Endothelial cell of umbilical vein (primary cell): ENCODE measurements around the gene IGSF9B. TPM values are rescaled to one million over a fixed set of nuclear protein-coding genes. Genes with fewer than 3 reads are reported as not detected.

ENCODE experiments used
- BruUV-seq: library from RNA; stranded (reverse); fragments of 400-500 nt; replicated peaks from 2 replicates; lab custom pipeline; 2021; lab: Mats Ljungman, UMichigan
- CTCF ChIA-PET: fragments of 300-600, 350-600 bp; sonication (Branson Sonifier 250); formaldehyde crosslinking; loops from one replicate; lab custom pipeline; 2021; ENCODE audit warnings: antibody characterized with exemption, inconsistent platforms; lab: Charles Lee
- POLR2A ChIA-PET: fragments of 300-600, 350-600 bp; sonication (Branson Sonifier 250); formaldehyde crosslinking; loops from one replicate; lab custom pipeline; 2021; ENCODE audit warnings: antibody characterized with exemption, inconsistent platforms; lab: Charles Lee
- DNase-seq: peaks from one replicate; pipeline ENCODE4 v3.0.0-alpha.2; 2011; ENCODE audit warnings: low read depth, low spot score
- FAIRE-seq: peaks from 2 replicates; lab custom pipeline; 2011; peaks lifted over from hg19 to GRCh38; lab: Jason Lieb, UNC
- H2AFZ ChIP-seq: 2 replicates; pipeline ENCODE4 v1.6.0; 2012; ENCODE audit warnings: low read depth, low read length, control low read depth, inconsistent platforms
- H3K27ac ChIP-seq: 2 replicates; pipeline ENCODE4 v1.5.1; 2011; ENCODE audit warnings: low read depth, mild to moderate bottlenecking, control low read depth, low read length, moderate library complexity; ENCODE audit not compliant: insufficient read depth
- H3K27me3 ChIP-seq, 2 experiments: 2 replicates each; pipeline versions ENCODE4 v1.6.0 to v1.6.1; 2011; ENCODE audit warnings: low read length in 2 of 2, mixed read lengths in 1 of 2; ENCODE audit not compliant: control insufficient read depth in 2 of 2, insufficient read depth in 2 of 2
- H3K36me3 ChIP-seq, 2 experiments: 2 replicates in 1 of 2; 3 replicates in 1 of 2; pipeline ENCODE4 v1.5.1; 2011; ENCODE audit warnings: low read length in 2 of 2, mild to moderate bottlenecking in 1 of 2, moderate library complexity in 1 of 2; ENCODE audit not compliant: control insufficient read depth in 2 of 2, insufficient read depth in 2 of 2; ENCODE audit errors: extremely low read depth in 1 of 2
- H3K4me1 ChIP-seq: 3 replicates; pipeline ENCODE4 v1.5.1; 2011; ENCODE audit warnings: mild to moderate bottlenecking, low read length; ENCODE audit not compliant: control insufficient read depth, insufficient read depth; ENCODE audit errors: extremely low read depth
- H3K4me2 ChIP-seq: 2 replicates; pipeline ENCODE4 v1.6.1; 2011; ENCODE audit warnings: low read length, control low read depth, mixed read lengths; ENCODE audit not compliant: insufficient read depth
- H3K4me3 ChIP-seq, 3 experiments: fragments of 200-600 bp in 1 of 3; sonication (generic), shearing (Covaris generic) in 1 of 3; replicated peaks in 1 of 3; 2 replicates each; pipeline ENCODE4 v1.5.1; 2011 to 2016; ENCODE audit warnings: control low read depth in 3 of 3, low read length in 3 of 3, mild to moderate bottlenecking in 2 of 3, inconsistent platforms in 1 of 3, low read depth in 1 of 3, moderate library complexity in 1 of 3; ENCODE audit not compliant: insufficient read depth in 1 of 3
- H3K79me2 ChIP-seq: 2 replicates; pipeline ENCODE4 v1.6.0; 2012; ENCODE audit warnings: low read length, inconsistent platforms; ENCODE audit not compliant: control insufficient read depth, insufficient read depth
- H3K9ac ChIP-seq: replicated peaks from 2 replicates; pipeline ENCODE3; 2011; ENCODE audit warnings: low read length, control low read depth; ENCODE audit not compliant: insufficient read depth; ENCODE audit errors: extremely low read depth
- H3K9me1 ChIP-seq: replicated peaks from 3 replicates; pipeline ENCODE4 v1.6.0; 2011; ENCODE audit warnings: mild to moderate bottlenecking, low read length; ENCODE audit not compliant: control insufficient read depth, insufficient read depth; ENCODE audit errors: extremely low read depth
- H3K9me3 ChIP-seq: replicated peaks from 2 replicates; pipeline ENCODE4 v1.5.1; 2012; ENCODE audit warnings: low read length, inconsistent platforms; ENCODE audit not compliant: control insufficient read depth, insufficient read depth
- H4K20me1 ChIP-seq: replicated peaks from 2 replicates; pipeline ENCODE3; 2011; ENCODE audit warnings: mild to moderate bottlenecking, low read length; ENCODE audit not compliant: control insufficient read depth, insufficient read depth; ENCODE audit errors: extremely low read depth
- CTCF ChIP-seq, 2 donors: IDR thresholded peaks; 1 replicate in 1 of 2; 2 replicates in 1 of 2; pipeline ENCODE4 v1.5.1; 2011; ENCODE audit warnings: low read length in 2 of 2, mild to moderate bottlenecking in 2 of 2, moderate library complexity in 2 of 2, control low read depth in 1 of 2, inconsistent platforms in 1 of 2, low read depth in 1 of 2; ENCODE audit not compliant: insufficient read depth in 1 of 2; ENCODE audit errors: extremely low read depth in 1 of 2
- EZH2 ChIP-seq: IDR thresholded peaks from 2 replicates; pipeline ENCODE4 v1.6.1; 2012; ENCODE audit warnings: borderline replicate concordance, low read depth, mild to moderate bottlenecking, moderate library complexity, low read length, inconsistent platforms; ENCODE audit not compliant: severe bottlenecking
- FOS ChIP-seq: IDR thresholded peaks from 2 replicates; pipeline ENCODE4 v1.6.1; 2011; ENCODE audit warnings: mild to moderate bottlenecking, low read length, moderate library complexity, borderline replicate concordance; ENCODE audit not compliant: insufficient read depth
- GATA2 ChIP-seq: IDR thresholded peaks from 2 replicates; pipeline ENCODE4 v1.7.0; 2011; ENCODE audit warnings: low read depth, mild to moderate bottlenecking, moderate library complexity, mixed read lengths, low read length; ENCODE audit not compliant: insufficient read length, insufficient read depth
- JUN ChIP-seq: IDR thresholded peaks from 2 replicates; pipeline ENCODE4 v1.6.1; 2011; ENCODE audit warnings: borderline replicate concordance, low read depth; ENCODE audit not compliant: insufficient read length, insufficient read depth
- MAX ChIP-seq: IDR thresholded peaks from 2 replicates; pipeline ENCODE4 v1.6.1; 2011; ENCODE audit not compliant: insufficient read depth, insufficient read length
- MYC ChIP-seq: IDR thresholded peaks from one replicate; pipeline ENCODE4 v1.6.1; 2011; ENCODE audit warnings: mild to moderate bottlenecking, low read depth, low read length
- POLR2A ChIP-seq: IDR thresholded peaks from 2 replicates; pipeline ENCODE4 v1.6.1; 2012; ENCODE audit warnings: low read depth, mild to moderate bottlenecking, control low read depth, low read length
- POLR2AphosphoS5 ChIP-seq: IDR thresholded peaks from 2 replicates; pipeline ENCODE4 v1.6.1; 2012; ENCODE audit warnings: low read depth, mild to moderate bottlenecking, control low read depth, low read length, moderate library complexity; ENCODE audit not compliant: insufficient read depth
- dilution Hi-C: fragments of 300-500 bp; cut with MboI; formaldehyde crosslinking; loops from one replicate; pipeline ENCODE4 v1.15.0; 2019; ENCODE audit warnings: low sequenced_read_pairs; ENCODE audit not compliant: extremely low pct_ligation_motif_present
- intact Hi-C: fragments of 100-400 bp; cut with micrococcal nuclease; formaldehyde crosslinking; loops from one replicate; pipeline ENCODE4 v1.10.0; 2022
- polyA plus RNA-seq, 4 experiments: library from polyadenylated mRNA; depleted of rRNA in 3 of 4; stranded (reverse) in 3 of 4; unstranded in 1 of 4; fragments of >200 nt; gene quantifications; 2 replicates each; pipeline versions ENCODE4 v1.2.1 to v1.2.3, GENCODE V29; 2011 to 2012; ENCODE audit warnings: missing spikeins in 1 of 4
- total RNA-seq: library from RNA; stranded (reverse); gene quantifications from 2 replicates; pipeline ENCODE4 v1.2.3, GENCODE V29; 2021

IGSF9B gene
- total and polyA plus RNA-seq, 2 donors (not counting 3 experiments of a cell fraction or from before 2014, with no cell fraction given): 0.15 to 0.18 TPM

GRCh38 chr11:133892126-133892525, 64.6 kb downstream of the IGSF9B start:
- no peak overlapping the region for H3K9ac ChIP-seq
- no peaks in the 10 kb centered on the region for H3K9me1 ChIP-seq
- no peaks in the 10 kb centered on the region for H3K9me3 ChIP-seq
- H3K4me2 ChIP-seq: no peak overlapping the region
- FAIRE-seq: no peak
- CTCF ChIA-PET: no interaction called here
- H3K4me1 ChIP-seq: no peaks in the 10 kb centered on the region
- H3K36me3 ChIP-seq: no peaks in the 10 kb centered on the region
- no peak for DNase-seq
- intact Hi-C loops: no loop called here
- no peak overlapping the region for H3K4me3 ChIP-seq
- H4K20me1 ChIP-seq: no peaks in the 10 kb centered on the region
- TF ChIP-seq JUN (no peak), CTCF (IDR thresholded peaks at IDR 0.05; ENCODE audit: extremely low read depth in 1 of 2, insufficient read depth in 1 of 2, low read depth in 1 of 2, low read length in 2 of 2) (no peak), FOS (no peak), MAX (no peak), GATA2 (no peak), POLR2A (no peak), MYC (no peak), EZH2 (no peak), POLR2AphosphoS5 (no peak)
- no peaks in the 10 kb centered on the region for H3K79me2 ChIP-seq
- dilution Hi-C loops: no loop called here
- H3K27me3 ChIP-seq: no peaks in the 10 kb centered on the region
- POLR2A ChIA-PET: no interaction called here
- no peak overlapping the region for H3K27ac ChIP-seq
- BruUV-seq: no TSS peak
- no peak overlapping the region for H2AFZ ChIP-seq
